ENCODE data around the gene STAB1. TPM values are rescaled to one million over a fixed set of nuclear protein-coding genes. Genes with fewer than 3 reads are reported as not detected.

Gene STAB1
- total and polyA plus RNA-seq, 2 of the 8 experiments (the other 6 are each of a cell fraction or from before 2014, with no cell fraction given): 1.0 to 1.9 TPM

DNA sequence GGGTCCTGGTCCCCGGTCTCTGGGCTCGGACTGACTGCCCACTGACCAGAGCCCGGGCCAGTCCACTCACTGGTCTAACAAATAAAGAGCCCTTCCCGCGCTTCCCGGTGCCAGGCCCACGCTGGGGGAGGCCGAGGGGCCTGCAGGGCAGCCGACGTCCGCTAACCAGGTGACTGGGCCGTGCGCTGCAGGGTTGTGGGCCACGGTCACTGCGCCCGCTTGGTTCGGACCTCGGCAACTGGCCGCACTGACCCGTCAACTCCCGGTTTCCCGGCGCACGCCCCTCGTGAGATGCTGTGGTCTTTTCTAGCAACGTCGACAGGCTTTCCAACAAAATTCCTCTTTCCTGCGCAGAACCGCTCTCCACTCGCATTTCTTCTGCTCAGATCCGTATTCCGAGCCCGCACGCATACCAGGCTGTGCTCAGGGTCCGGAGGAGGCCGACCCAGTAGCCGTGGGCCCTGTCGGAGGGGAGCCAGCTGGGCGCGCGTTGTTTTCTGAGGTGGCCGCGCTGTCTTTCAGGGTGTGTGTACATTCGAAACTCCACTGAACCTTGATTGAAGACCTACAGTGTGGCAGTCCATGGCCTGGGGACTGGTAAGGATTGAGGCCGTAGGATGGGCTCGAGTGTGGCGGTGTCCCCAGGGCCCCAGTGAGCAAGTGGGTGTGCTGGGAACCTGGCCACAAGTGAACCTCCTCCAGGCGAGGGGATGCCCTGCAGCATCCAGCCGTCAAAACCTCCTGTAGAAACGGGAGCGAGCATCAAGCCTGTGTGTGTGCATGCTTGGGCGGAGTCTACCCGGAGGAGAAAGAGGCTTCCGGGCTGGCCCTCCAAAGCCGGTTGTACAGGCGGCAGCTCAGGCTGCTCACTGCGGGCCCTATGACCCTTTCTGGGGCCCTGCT, 39.4 kb downstream of the STAB1 start:
- peaks cover 12 to 35% of the 10 kb centered on the region in 2 experiments for H4K20me1 ChIP-seq (replicated peaks in 1 of 2; ENCODE audit: control insufficient read depth in 1 of 2, insufficient read depth in 2 of 2, low read length in 2 of 2)
- peak overlapping the region; percentile 60 for H3K18ac ChIP-seq (ENCODE audit: extremely low read depth, low read length)
- H3K14ac ChIP-seq (ENCODE audit: insufficient read length): no peak overlapping the region
- no peak overlapping the region for H2AFZ ChIP-seq (ENCODE audit: low read length)
- peak overlapping the region; percentile 14 for H4K5ac ChIP-seq (ENCODE audit: insufficient read length, low read depth, low read length)
- no peak overlapping the region for H2BK5ac ChIP-seq (ENCODE audit: low read depth, low read length)
- no peak for DNase-seq (ENCODE audit: low read depth in 1 of 2, low spot score in 2 of 2)
- WGBS, 2 experiments (ENCODE audit: extremely low coverage in 1 of 2, insufficient coverage in 1 of 2, insufficient read length in 1 of 2, insufficient replicate concordance in 2 of 2, low coverage in 1 of 2, low lambda C conversion rate in 2 of 2, missing lambda C conversion rate in 1 of 2): 61% methylated on average over 56 of the region's 57 CpGs; no CpG with 5 or more reads in 1 of the 2 experiments
- POLR2A ChIA-PET (ENCODE audit: partially characterized antibody): interaction anchor here (1.0 to 2.6 kb wide), 2 partner anchors 11 to 85 kb away, joined by 3 to 16 read pairs; no protein-coding TSS in a partner anchor
- 0 out of 2 replicates have a peak overlapping the region, but pooled peaks have one; percentile 23 for H2BK12ac ChIP-seq (ENCODE audit: low read depth, low read length)
- peaks cover 12 to 57% of the 10 kb centered on the region in 2 experiments for H3K79me2 ChIP-seq (ENCODE audit: control insufficient read depth in 1 of 2, insufficient read depth in 2 of 2, low read length in 2 of 2)
- H3K4me2 ChIP-seq (ENCODE audit: insufficient read depth in 1 of 2, low read depth in 2 of 2, low read length in 2 of 2): peak overlapping the region; percentile 73 to 89
- peak overlapping the region; percentile 59 for H4K91ac ChIP-seq (replicated peaks; ENCODE audit: insufficient read length, low read length)
- peak overlapping the region; percentile 81; the same call in 1 of the 2 replicates for H2BK15ac ChIP-seq (ENCODE audit: low read length)
- H3K23me2 ChIP-seq (ENCODE audit: low read depth, low read length): peaks cover 26% of the 10 kb centered on the region
- H3K79me1 ChIP-seq (ENCODE audit: low read depth, low read length): peaks cover 36% of the 10 kb centered on the region
- H3K4ac ChIP-seq (replicated peaks; ENCODE audit: insufficient read length, low read depth, low read length): peak overlapping the region; percentile 69
- H3K9me3 ChIP-seq (ENCODE audit: insufficient read depth in 2 of 2, low read depth in 1 of 2, low read length in 1 of 2): no peaks in the 10 kb centered on the region
- H2BK120ac ChIP-seq (replicated peaks; ENCODE audit: low read depth, low read length): no peak overlapping the region
- H3K4me1 ChIP-seq (replicated peaks in 1 of 4; ENCODE audit: control insufficient read depth in 3 of 4, insufficient read depth in 4 of 4, low read length in 3 of 4): peaks cover 7 to 33% (median 19%) of the 10 kb centered on the region in 4 experiments
- no peak overlapping the region for H2BK20ac ChIP-seq (ENCODE audit: low read length)
- H3K4me3 ChIP-seq (ENCODE audit: extremely low read depth in 1 of 4, insufficient read depth in 2 of 4, low read depth in 3 of 4, low read length in 4 of 4): peak overlapping the region; percentile 56 to 68 (median 66)
- H2AK5ac ChIP-seq (ENCODE audit: low read depth, low read length): no peak overlapping the region
- CTCF ChIA-PET (ENCODE audit: partially characterized antibody): no interaction called here
- H3K23ac ChIP-seq (ENCODE audit: insufficient read length): no peak overlapping the region
- FAIRE-seq: no peak
- no peaks in the 10 kb centered on the region for H3K27me3 ChIP-seq (replicated peaks in 1 of 4; ENCODE audit: control insufficient read depth in 3 of 4, extremely low read depth in 1 of 4, insufficient read depth in 3 of 4, low read length in 3 of 4)
- H3K36me3 ChIP-seq (ENCODE audit: control insufficient read depth in 2 of 4, insufficient read depth in 4 of 4, low read length in 3 of 4): peaks cover 0 to 4% (median 0%) of the 10 kb centered on the region in 4 experiments; a peak in 5 of 8 replicates
- H3K9ac ChIP-seq (replicated peaks in 1 of 4; ENCODE audit: extremely low read depth in 1 of 4, low read depth in 3 of 4, low read length in 3 of 4): peak overlapping the region in 2 of 4 experiments; percentile 8 to 35; a peak in 3 of 7 replicates
- TF ChIP-seq, protein P1, sequence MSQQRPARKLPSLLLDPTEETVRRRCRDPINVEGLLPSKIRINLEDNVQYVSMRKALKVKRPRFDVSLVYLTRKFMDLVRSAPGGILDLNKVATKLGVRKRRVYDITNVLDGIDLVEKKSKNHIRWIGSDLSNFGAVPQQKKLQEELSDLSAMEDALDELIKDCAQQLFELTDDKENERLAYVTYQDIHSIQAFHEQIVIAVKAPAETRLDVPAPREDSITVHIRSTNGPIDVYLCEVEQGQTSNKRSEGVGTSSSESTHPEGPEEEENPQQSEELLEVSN (IDR thresholded peaks at IDR 0.05): 0 out of 2 replicates have a peak, but pooled peaks have one; percentile 38
- no peak for TF ChIP-seq BCL11A (IDR thresholded peaks at IDR 0.05; ENCODE audit: low read depth in 2 of 2, low read length in 2 of 2)
- no peak for TF ChIP-seq TBP (IDR thresholded peaks at IDR 0.05; ENCODE audit: low read depth, low read length)
- no peak for TF ChIP-seq CBX8 (IDR thresholded peaks at IDR 0.05; ENCODE audit: borderline replicate concordance, low read depth, low read length)
- TF ChIP-seq CREB1 (IDR thresholded peaks at IDR 0.05): no peak
- TF ChIP-seq ZNF274 (IDR thresholded peaks at IDR 0.05; ENCODE audit: borderline replicate concordance, extremely low read depth, low read length): no peak
- 0 out of 2 replicates have a peak overlapping the region, but pooled peaks have one; percentile 3 for H3K27ac ChIP-seq (ENCODE audit: low read depth, low read length)
- no peak overlapping the region for H3K56ac ChIP-seq (replicated peaks; ENCODE audit: insufficient read length, low read depth, low read length)
- H4K8ac ChIP-seq (ENCODE audit: extremely low read depth, insufficient read depth, low read length): peak overlapping the region; percentile 81; the same call in 1 of the 2 replicates
